Parathyroid adenoma (tissue), 2 donors: ENCODE data around the gene SUN5.

Experiments used
- H2AFZ ChIP-seq: fragments of 300-600 bp; sonication (generic); one replicate; pipeline ENCODE4 v1.7.0; 2017; ENCODE audit warnings: antibody characterized with exemption, mild to moderate bottlenecking
- H3K27ac ChIP-seq: fragments of 300-600 bp; sonication (generic); one replicate; pipeline ENCODE4 v1.7.0; 2017
- H3K27me3 ChIP-seq: fragments of 300-600 bp; sonication (generic); one replicate; pipeline ENCODE4 v1.7.0; 2017; ENCODE audit warnings: low read length; ENCODE audit not compliant: control insufficient read depth, insufficient read depth
- H3K36me3 ChIP-seq: fragments of 300-600 bp; sonication (generic); one replicate; pipeline ENCODE4 v1.7.0; 2017; ENCODE audit warnings: low read length; ENCODE audit not compliant: control insufficient read depth, insufficient read depth
- H3K4me1 ChIP-seq: fragments of 300-600 bp; sonication (generic); one replicate; pipeline ENCODE4 v1.7.0; 2017; ENCODE audit warnings: control low read depth
- H3K4me2 ChIP-seq: fragments of 300-600 bp; sonication (generic); one replicate; pipeline ENCODE4 v1.7.0; 2017; ENCODE audit warnings: low read length
- H3K4me3 ChIP-seq: fragments of 300-600 bp; sonication (generic); one replicate; pipeline ENCODE4 v1.7.0; 2017; ENCODE audit warnings: low read depth, low read length
- H3K79me2 ChIP-seq: fragments of 300-600 bp; sonication (generic); one replicate; pipeline ENCODE4 v1.7.0; 2017; ENCODE audit warnings: control low read depth
- H3K9ac ChIP-seq: fragments of 300-600 bp; sonication (generic); one replicate; pipeline ENCODE4 v1.7.0; 2017; ENCODE audit warnings: mild to moderate bottlenecking
- H3K9me3 ChIP-seq: fragments of 300-600 bp; sonication (generic); one replicate; pipeline ENCODE4 v1.7.0; 2017; ENCODE audit warnings: low read length; ENCODE audit not compliant: control insufficient read depth
- CTCF ChIP-seq: fragments of 300-600 bp; sonication (generic); IDR thresholded peaks from one replicate; pipeline ENCODE4 v1.7.0; 2017; ENCODE audit warnings: antibody characterized with exemption, mild to moderate bottlenecking
- donor health status: primary hyperparathyroidism.

Gene SUN5

GRCh38 chr20:33030569-33030968 is 26.3 kb upstream of the SUN5 start:
- Histone ChIP-seq H2AFZ (no peak overlapping the region), H3K27me3 (peaks cover 3% of the 10 kb centered on the region), H3K4me3 (no peak overlapping the region), H3K36me3 (no peaks in the 10 kb centered on the region), H3K27ac (no peak overlapping the region), H3K4me1 (no peaks in the 10 kb centered on the region), H3K9ac (no peak overlapping the region), H3K9me3 (no peaks in the 10 kb centered on the region), H3K79me2 (no peaks in the 10 kb centered on the region), H3K4me2 (no peak overlapping the region)
- TF ChIP-seq CTCF = no peak

- Histone ChIP-seq H3K79me2 (no peaks in the 10 kb centered on the region), H3K36me3 (no peaks in the 10 kb centered on the region), H2AFZ (no peak overlapping the region), H3K4me1 (no peaks in the 10 kb centered on the region), H3K27ac (no peak overlapping the region), H3K9me3 (no peaks in the 10 kb centered on the region), H3K4me3 (no peak overlapping the region), H3K4me2 (no peak overlapping the region), H3K27me3 (peaks cover 3% of the 10 kb centered on the region), H3K9ac (no peak overlapping the region)
- TF ChIP-seq CTCF = no peak
Observed at GRCh38 chr20:33030076-33030475, 25.8 kb upstream of the SUN5 start.

- Histone ChIP-seq H3K36me3 (no peaks in the 10 kb centered on the region), H2AFZ (no peak overlapping the region), H3K4me2 (no peak overlapping the region), H3K27me3 (peaks cover 3% of the 10 kb centered on the region), H3K4me1 (no peaks in the 10 kb centered on the region), H3K9ac (no peak overlapping the region), H3K4me3 (no peak overlapping the region), H3K9me3 (no peaks in the 10 kb centered on the region), H3K79me2 (no peaks in the 10 kb centered on the region), H3K27ac (no peak overlapping the region)
- no peak for TF ChIP-seq CTCF
Observed at GRCh38 chr20:33028875-33029274, 24.6 kb upstream of the SUN5 start.

GRCh38 chr20:33027769-33028751 is 23.8 kb upstream of the SUN5 start:
- H3K4me1 ChIP-seq = no peaks in the 10 kb centered on the region
- H3K9me3 ChIP-seq = no peaks in the 10 kb centered on the region
- no peak overlapping the region for H3K27ac ChIP-seq
- H3K4me2 ChIP-seq = no peak overlapping the region
- no peak for TF ChIP-seq CTCF
- H3K9ac ChIP-seq = no peak overlapping the region
- no peak overlapping the region for H2AFZ ChIP-seq
- H3K4me3 ChIP-seq = no peak overlapping the region
- H3K36me3 ChIP-seq = no peaks in the 10 kb centered on the region
- H3K27me3 ChIP-seq = peaks cover 3% of the 10 kb centered on the region
- H3K79me2 ChIP-seq = no peaks in the 10 kb centered on the region
